Measurements from ENCODE around the gene CACNA1F. TPM values are rescaled to one million over a fixed set of nuclear protein-coding genes. Genes with fewer than 3 reads are reported as not detected.
A peak's percentile ranks its signal among the peaks of the same experiment; 100 is the strongest.

The CACNA1F gene
- total and polyA plus RNA-seq, 3 donors from 2014 or later: 0.16 to 0.24 (median 0.19) TPM

DNA sequence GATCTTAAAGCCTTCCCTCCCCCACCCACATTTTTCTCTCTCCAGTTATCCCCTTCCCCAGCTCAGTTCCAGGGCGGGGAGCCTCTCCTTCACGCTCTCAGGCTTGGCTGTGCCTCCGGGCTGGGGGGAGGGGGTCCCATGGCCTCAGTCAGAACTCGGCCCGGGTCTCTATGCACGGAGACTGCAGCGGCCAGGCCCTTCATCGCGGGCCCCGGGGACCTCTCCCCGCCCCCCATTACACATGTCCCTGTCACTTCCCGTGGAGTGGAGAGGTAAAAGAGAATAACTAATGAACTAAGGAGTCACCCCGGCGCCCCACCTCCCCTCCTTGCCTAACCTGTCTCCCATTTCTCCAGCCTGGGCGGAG lies 46.1 kb downstream of the CACNA1F start:
- no peak for DNase-seq
- peak overlapping the region in 1 of 2 donors; percentile 80 for H3K27ac ChIP-seq
- TF ChIP-seq, protein P1, sequence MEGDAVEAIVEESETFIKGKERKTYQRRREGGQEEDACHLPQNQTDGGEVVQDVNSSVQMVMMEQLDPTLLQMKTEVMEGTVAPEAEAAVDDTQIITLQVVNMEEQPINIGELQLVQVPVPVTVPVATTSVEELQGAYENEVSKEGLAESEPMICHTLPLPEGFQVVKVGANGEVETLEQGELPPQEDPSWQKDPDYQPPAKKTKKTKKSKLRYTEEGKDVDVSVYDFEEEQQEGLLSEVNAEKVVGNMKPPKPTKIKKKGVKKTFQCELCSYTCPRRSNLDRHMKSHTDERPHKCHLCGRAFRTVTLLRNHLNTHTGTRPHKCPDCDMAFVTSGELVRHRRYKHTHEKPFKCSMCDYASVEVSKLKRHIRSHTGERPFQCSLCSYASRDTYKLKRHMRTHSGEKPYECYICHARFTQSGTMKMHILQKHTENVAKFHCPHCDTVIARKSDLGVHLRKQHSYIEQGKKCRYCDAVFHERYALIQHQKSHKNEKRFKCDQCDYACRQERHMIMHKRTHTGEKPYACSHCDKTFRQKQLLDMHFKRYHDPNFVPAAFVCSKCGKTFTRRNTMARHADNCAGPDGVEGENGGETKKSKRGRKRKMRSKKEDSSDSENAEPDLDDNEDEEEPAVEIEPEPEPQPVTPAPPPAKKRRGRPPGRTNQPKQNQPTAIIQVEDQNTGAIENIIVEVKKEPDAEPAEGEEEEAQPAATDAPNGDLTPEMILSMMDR (IDR thresholded peaks at IDR 0.05): no peak
- no peaks in the 10 kb centered on the region for H3K27me3 ChIP-seq
- H3K36me3 ChIP-seq (ENCODE audit: low read depth, missing control alignments): no peaks in the 10 kb centered on the region
- H3K4me3 ChIP-seq: no peak overlapping the region
- intact Hi-C loops (cut with DNase I; ENCODE audit: low total_unique reads): no loop called here
- no peaks in the 10 kb centered on the region for H3K9me3 ChIP-seq
- H3K4me1 ChIP-seq: no peaks in the 10 kb centered on the region
- whole genome bisulfite sequencing, 2 donors: 33 to 45% methylated on average over 7 to 11 of the region's 15 CpGs

DNA sequence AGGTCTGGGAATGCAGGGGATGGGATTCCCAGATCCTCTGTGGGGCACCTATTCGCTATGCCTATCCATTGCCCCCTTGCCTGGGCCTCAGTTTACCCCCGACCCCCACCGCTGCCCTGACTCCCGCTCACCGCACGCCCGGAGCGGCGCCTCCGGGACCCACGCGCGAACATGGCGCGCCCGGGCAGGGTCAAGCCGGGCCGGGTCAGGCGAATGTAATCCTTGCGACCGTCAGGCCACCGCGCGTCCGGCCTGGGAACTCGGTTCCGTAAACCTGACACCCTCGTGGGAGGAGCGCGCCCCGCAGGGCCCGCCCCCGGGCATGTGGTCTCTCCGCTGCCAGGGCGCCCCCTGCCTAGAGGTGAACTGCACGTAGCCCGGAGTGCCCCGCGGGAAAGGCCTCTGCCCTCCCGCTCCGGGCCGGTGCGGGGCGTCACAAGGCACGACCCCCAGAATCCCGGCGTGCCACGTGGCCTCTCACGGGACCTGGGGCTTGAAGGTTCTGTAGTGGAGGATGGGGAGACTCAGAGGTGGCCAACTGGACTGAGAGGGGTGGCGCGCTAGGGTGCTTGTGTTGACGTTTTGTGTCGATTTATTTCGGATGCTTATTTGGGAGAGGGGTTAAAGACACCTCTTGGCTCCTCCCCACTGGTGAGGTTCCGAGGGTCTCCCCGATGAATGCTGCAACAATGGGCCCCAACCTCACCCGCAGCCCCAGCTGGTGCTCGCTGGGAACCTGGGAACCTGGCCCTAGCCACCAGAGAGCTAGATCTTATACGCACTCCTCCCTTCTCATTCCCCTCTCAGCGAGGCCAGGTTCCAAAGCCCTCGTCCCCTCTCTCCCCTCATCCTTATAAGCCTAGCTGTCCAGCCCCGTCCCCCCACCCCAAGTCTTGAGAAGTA lies 46.8 kb downstream of the CACNA1F start, which contains the start of gene PRICKLE3:
Gene PRICKLE3 (minus strand): TSS at position 249 of the 903 bp plus-strand sequence. CDS start 76 bp downstream, at position 173.
- Histone ChIP-seq H3K9me3 (no peaks in the 10 kb centered on the region), H3K4me3 (peak within 1 kb of the TSS; percentile 43 to 53), H3K4me1 (no peaks in the 10 kb centered on the region), H3K36me3 (ENCODE audit: low read depth, missing control alignments) (no peaks in the 10 kb centered on the region), H3K27ac (peak within 1 kb of the TSS; percentile 44 to 80), H3K27me3 (no peaks in the 10 kb centered on the region)
- intact Hi-C loops (cut with DNase I; ENCODE audit: low total_unique reads): no loop called here
- 23 to 31% methylated on average over 11 to 16 of the region's 62 CpGs for WGBS, 2 donors
- TF ChIP-seq, protein P1 (IDR thresholded peaks at IDR 0.05): peak; percentile 16 to 34 (median 21)
- TF ChIP-seq POLR2A (IDR thresholded peaks at IDR 0.05): no peak
- DNase-seq: peak; percentile 82

DNA sequence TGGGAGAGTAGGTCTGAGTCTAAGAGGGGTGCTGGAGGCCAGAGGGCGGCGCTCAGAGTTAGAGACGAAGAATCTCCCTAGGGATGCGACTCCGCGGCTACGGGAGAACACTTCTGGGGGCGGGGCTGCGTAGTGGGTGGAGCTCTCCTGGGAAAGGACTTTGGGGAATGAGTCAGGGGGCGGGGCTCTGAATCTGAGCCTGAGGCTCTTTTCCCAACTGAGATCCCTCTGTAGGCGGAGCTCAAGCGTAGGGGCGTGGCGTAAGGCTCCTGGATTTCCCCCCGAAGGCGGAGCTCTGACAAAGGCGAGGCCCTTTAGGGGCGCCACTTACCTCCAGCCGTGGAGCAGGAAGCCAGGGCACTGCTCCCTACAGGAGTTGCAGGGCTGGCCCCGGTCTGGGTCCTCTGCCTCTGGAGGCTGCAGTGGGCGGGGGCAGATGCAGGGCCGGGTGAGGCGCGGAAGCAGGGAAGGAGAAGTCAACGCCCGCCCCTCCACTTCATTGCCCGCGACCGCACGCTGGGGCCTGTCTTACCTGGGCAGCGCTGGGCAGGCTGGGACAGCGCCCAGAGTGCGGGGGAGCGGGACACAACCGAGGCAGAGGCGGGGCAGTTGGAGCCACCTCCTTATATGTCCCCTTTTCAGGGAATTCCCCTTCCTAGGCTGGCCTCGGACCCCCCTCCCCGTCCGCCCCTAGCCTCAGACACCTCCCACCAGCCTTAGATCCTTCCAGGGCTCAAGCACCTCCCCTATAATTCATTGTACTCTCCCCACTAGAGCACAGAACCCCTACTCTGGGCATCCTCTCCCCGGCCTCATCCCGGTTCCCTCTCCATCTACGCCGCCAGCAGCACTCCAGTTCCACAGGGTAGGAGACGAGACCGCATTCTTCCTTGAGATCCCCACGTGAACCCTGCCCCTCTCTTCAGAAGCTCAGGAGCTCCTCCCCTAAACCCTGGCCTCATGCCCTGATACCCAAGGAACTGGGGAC lies 48.6 kb downstream of the CACNA1F start:
- Histone ChIP-seq H3K4me1 (no peaks in the 10 kb centered on the region), H3K4me3 (peak overlapping the region; percentile 15 to 52), H3K27me3 (no peaks in the 10 kb centered on the region), H3K36me3 (ENCODE audit: low read depth, missing control alignments) (no peaks in the 10 kb centered on the region), H3K9me3 (no peaks in the 10 kb centered on the region), H3K27ac (peak overlapping the region in 1 of 2 donors; percentile 68)
- intact Hi-C loops (cut with DNase I; ENCODE audit: low total_unique reads): no loop called here
- TF ChIP-seq, protein P1 (IDR thresholded peaks at IDR 0.05): no peak
- TF ChIP-seq POLR2A (IDR thresholded peaks at IDR 0.05): no peak
- 2 to 10% methylated on average over 11 to 30 of the region's 46 CpGs for WGBS, 2 donors
- peak; percentile 89 for DNase-seq

DNA sequence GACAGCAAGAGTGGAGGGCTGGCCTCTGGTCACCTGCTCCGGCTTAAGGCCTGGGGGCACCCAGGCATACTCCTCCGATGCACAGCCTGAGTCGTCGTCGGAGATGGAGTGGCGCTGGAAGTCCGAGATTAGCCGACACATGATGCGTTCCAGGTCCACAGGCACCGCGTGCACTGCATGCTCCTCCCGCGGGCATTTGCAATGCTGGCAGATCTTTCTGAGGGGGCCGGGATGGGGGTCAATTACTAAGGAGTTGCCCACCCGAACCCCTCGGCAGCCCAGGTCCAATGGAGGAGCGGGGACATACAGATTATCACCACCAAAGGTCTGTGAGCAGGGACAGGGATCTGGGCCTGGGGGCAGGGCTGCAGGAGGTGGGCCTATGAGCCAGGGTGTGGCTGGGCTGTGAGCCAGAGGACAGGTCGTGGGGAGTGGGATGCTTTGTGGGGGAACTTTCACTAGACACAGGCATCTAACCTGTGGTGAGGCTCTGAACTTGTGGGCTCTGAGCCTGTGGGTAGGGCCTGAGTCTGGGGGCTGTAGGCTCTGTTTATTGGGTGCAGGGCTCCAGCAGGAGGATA lies 49.3 kb downstream of the CACNA1F start:
- 0 to 80% methylated on average over 1 to 3 of the region's 18 CpGs for WGBS, 2 donors
- H3K9me3 ChIP-seq: no peaks in the 10 kb centered on the region
- no peaks in the 10 kb centered on the region for H3K4me1 ChIP-seq
- DNase-seq: no peak
- H3K27me3 ChIP-seq: no peaks in the 10 kb centered on the region
- intact Hi-C loops (cut with DNase I; ENCODE audit: low total_unique reads): no loop called here
- H3K4me3 ChIP-seq: peak overlapping the region in 1 of 2 donors; percentile 52
- H3K36me3 ChIP-seq (ENCODE audit: low read depth, missing control alignments): no peaks in the 10 kb centered on the region
- no peak for TF ChIP-seq POLR2A (IDR thresholded peaks at IDR 0.05)
- TF ChIP-seq, protein P1 (IDR thresholded peaks at IDR 0.05): no peak
- H3K27ac ChIP-seq: no peak overlapping the region
